HL-60 (cell line): ENCODE results near the gene GNAS.

Experiments
- CTCF ChIP-seq: IDR thresholded peaks from one replicate; pipeline ENCODE4 v1.5.1; 2011; ENCODE audit warnings: low read length, control low read depth, inconsistent platforms; ENCODE audit not compliant: insufficient read depth
- POLR2AphosphoS5 ChIP-seq: IDR thresholded peaks from 2 replicates; pipeline ENCODE4 v1.6.1; 2012; ENCODE audit warnings: low read depth
- REST ChIP-seq: IDR thresholded peaks from 2 replicates; pipeline ENCODE4 v1.6.1; 2012; ENCODE audit warnings: low read depth; ENCODE audit not compliant: insufficient replicate concordance
- SPI1 ChIP-seq: IDR thresholded peaks from 2 replicates; pipeline ENCODE4 v1.6.1; 2012; ENCODE audit warnings: low read depth, mild to moderate bottlenecking, borderline replicate concordance

GRCh38 chr20:58816957-58817651 lies 35.4 kb upstream of the GNAS start:
- TF ChIP-seq CTCF, result no peak
- no peak for TF ChIP-seq POLR2AphosphoS5
- no peak for TF ChIP-seq SPI1
- TF ChIP-seq REST, result no peak
